Astrocyte (in vitro differentiated cells and primary cell): Measurements from ENCODE around the gene FOXJ3.

Source experiments
- CTCF ChIP-seq: IDR thresholded peaks from 2 replicates; pipeline ENCODE4 v1.5.1; 2011; ENCODE audit warnings: low read depth, mild to moderate bottlenecking, inconsistent platforms, low read length, moderate library complexity; ENCODE audit not compliant: insufficient read depth
- EZH2 ChIP-seq: IDR thresholded peaks from 2 replicates; pipeline ENCODE4 v1.6.1; 2012; ENCODE audit warnings: mild to moderate bottlenecking, low read length, inconsistent platforms; ENCODE audit not compliant: insufficient read depth

- TF ChIP-seq CTCF (no peak), EZH2 (no peak)
Observed at GRCh38 chr1:42189931-42190853, 144.8 kb downstream of the FOXJ3 start.
